Measurements from ENCODE around the gene VSTM4.

GRCh38 chr10:49081547-49082275 is 33.6 kb downstream of the VSTM4 start:
- TF ChIP-seq CTCF (conservative IDR thresholded peaks at IDR 0.05) = no peak
- no peak for TF ChIP-seq EZH2 (IDR thresholded peaks at IDR 0.05; ENCODE audit: low read depth)

Measured in PC-9 (cell line).